HPDE6-E6E7 (cell line): ENCODE results near the gene ALDH6A1.
"Not testable (repeated sequence)": the region's sequence is repeated elsewhere in the genome, so short reads cannot be mapped to it uniquely, and the experiment has no call there.

Source experiments
- DNase-seq: peaks from one replicate; pipeline ENCODE4 v3.0.0; 2011; ENCODE audit warnings: missing footprints; ENCODE audit errors: extremely low spot score

Gene ALDH6A1

GRCh38 chr14:74084277-74085046 is at the start of gene ALDH6A1, which contains the start of gene LIN52:
TSS of gene ALDH6A1 (minus strand) at chr14:74084453. CDS start at chr14:74084394, 59 bp downstream.
TSS of gene LIN52 (plus strand) at chr14:74084956. CDS start at chr14:74084975, 19 bp downstream.
- peak; percentile 100 for DNase-seq

GRCh38 chr14:74127634-74128033 is 43.4 kb upstream of the ALDH6A1 start:
- no peak for DNase-seq

GRCh38 chr14:74126315-74127013 is 42.2 kb upstream of the ALDH6A1 start:
- DNase-seq: no peak

GRCh38 chr14:74125487-74125886 is 41.2 kb upstream of the ALDH6A1 start:
- not testable (repeated sequence) for DNase-seq

- DNase-seq: peak; percentile 44
These were observed 27.4 kb upstream of the ALDH6A1 start for GRCh38 chr14:74111395-74112216.

- no peak for DNase-seq
These were observed 25.1 kb upstream of the ALDH6A1 start for GRCh38 chr14:74109369-74109768.

- DNase-seq: no peak
These were observed 21.1 kb upstream of the ALDH6A1 start for GRCh38 chr14:74105381-74105780.

GRCh38 chr14:74089251-74090020 is 5.2 kb upstream of the ALDH6A1 start:
- DNase-seq: no peak

- DNase-seq: no peak
These were observed 1.6 kb upstream of the ALDH6A1 start for GRCh38 chr14:74085828-74086227.

- DNase-seq: no peak
These were observed 889 bp upstream of the ALDH6A1 start for GRCh38 chr14:74085047-74085637.

- no peak for DNase-seq
These were observed 423 bp downstream of the ALDH6A1 start for GRCh38 chr14:74083784-74084276.

- no peak for DNase-seq
These were observed 1.1 kb downstream of the ALDH6A1 start for GRCh38 chr14:74083161-74083560.

GRCh38 chr14:74081491-74081890 is 2.8 kb downstream of the ALDH6A1 start:
- DNase-seq: no peak

GRCh38 chr14:74080820-74081460 is 3.3 kb downstream of the ALDH6A1 start:
- DNase-seq: no peak

GRCh38 chr14:74077401-74077800 is 6.9 kb downstream of the ALDH6A1 start:
- DNase-seq: no peak

GRCh38 chr14:74065746-74066575 is 18.3 kb downstream of the ALDH6A1 start:
- DNase-seq: no peak

- no peak for DNase-seq
These were observed 19.4 kb downstream of the ALDH6A1 start for GRCh38 chr14:74064883-74065282.

GRCh38 chr14:74064426-74064825 is 19.8 kb downstream of the ALDH6A1 start:
- DNase-seq: no peak

- DNase-seq: no peak
These were observed 21.5 kb downstream of the ALDH6A1 start for GRCh38 chr14:74062809-74063150.
